HG02588 (cell line): Measurements from ENCODE around the gene SLC16A9.

ENCODE experiments used
- ATAC-seq: cut with Tn5 transposase; IDR thresholded peaks from one replicate; pipeline ENCODE4 v1.9.1; 2021; ENCODE audit warnings: mild to moderate bottlenecking, moderate library complexity; ENCODE audit not compliant: unreplicated experiment

Gene SLC16A9

DNA sequence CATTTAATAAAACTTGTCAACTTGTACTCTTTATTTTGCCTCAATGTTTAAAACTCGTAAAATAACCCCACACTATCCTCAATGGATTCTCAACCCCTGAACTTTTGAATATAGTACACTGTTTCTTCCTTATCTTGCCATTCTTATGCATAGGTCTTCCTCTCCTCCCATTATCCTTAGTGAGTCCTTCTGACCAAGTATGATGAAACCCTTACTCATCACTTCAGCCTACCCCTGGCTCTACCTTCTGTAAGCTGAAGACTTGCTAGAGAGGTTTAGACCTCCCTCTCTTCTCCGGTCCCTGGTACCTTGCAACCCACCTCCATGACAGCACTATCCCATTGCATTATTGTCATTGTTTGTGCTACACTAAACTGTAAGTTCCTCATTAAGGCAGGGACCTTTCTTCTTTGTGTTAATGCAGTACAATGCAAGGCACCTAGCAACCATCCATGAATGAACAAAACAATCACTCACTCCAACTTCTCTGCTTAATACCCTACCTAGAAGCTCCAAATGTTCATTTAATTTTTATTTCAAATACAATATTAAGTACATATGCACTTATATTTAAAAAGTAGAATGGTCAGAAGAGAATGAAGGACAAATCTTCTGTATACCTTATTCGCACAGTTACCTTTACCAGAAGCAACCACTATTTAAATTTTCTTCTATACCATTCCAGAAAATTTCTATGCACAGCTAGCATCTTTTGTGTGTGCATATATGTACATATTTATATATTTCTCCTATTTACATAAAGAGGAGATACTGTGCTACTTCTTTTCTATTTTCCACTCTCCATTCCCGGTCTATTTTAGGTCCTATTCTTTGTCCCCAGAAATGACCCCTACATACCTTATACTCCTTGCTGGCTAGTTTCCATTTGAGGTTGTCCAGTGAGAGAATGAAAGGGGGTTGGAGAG lies 77.5 kb downstream of the SLC16A9 start:
- ATAC-seq: no peak

DNA sequence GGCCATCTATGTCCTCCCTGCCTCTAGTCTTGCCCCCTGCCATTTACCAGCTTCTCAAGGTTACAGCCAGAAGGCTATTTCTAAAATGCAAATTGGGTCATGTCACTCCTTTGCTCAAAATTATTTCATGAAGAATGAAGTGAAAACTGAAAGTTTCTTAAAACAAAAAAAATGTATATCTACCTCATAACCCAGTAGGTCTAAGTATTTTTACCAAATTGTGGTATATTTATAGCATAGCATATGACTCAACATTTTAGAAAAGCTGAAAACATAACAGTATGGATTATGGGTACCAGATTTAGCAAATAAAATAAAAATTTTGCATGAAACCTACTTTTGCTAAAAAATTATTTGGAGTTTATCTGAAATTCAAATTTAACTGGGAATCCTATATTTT lies 78.4 kb downstream of the SLC16A9 start:
- no peak for ATAC-seq

DNA sequence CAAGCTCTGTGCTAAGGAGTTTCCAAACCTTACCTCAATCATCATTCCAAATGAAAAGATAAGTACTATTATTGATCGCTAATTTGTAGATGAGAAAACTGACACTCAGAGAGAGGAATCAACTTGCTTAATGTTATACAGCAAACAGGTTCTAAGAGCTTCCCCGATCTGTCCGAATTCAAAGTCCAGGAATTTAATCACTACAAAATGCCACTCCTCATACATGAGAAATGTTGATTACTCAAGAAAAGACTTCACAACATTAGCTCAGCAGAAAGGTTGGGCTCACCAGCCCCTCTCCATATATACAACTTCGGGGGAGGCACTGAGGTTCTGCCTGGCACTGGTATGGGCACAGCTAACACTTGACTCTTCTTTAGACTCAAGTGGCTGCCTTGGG lies 80.7 kb downstream of the SLC16A9 start:
- no peak for ATAC-seq

DNA sequence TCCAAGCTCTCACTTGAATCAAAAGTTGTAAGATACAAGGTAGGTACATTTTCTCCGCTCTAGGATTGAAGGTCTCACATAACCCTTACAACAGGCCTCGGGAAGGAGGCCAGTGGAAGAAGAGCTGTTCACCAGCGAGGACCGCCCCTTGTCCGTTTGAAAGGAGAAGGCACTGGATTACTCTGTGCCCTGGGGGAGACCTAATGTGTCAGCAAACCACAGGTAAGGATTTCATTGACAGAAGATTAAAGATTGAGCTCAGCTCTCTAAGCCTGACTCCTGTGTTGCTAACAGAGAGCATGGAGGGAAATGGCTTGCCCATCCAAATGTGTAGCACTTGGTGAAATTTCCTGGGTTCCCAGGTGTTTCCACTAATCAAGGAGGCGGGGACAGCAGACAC lies 81.2 kb downstream of the SLC16A9 start:
- no peak for ATAC-seq

DNA sequence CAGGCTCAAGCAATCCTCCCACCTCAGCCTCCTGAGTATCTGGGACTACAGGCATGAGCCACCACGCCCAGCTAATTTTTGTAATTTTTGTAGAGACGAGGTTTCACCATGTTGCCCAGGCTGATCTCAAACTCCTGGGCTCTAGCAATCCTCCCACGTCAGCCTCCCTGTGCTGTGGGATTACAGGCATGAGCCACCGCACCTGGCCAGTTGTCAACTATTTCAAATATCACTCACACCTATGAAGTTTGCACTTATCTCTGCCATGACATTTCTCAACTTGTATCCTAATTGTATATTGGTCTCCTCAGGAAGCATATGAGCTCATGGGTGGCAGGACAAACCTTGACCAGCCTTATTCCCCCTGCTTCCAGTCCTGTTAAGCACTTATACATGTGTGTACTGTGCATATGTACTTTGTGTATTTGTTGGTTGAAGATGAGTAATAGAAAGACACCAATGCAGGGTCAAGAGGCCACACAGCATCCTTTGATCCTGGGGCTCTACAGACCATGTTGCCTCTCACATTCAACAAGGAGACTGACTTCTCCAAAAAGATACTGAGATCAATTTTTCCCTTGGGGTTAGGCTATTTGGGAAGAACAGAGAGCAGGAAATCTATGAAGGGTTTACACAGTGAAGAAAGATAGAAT lies 82.2 kb downstream of the SLC16A9 start:
- ATAC-seq: no peak

DNA sequence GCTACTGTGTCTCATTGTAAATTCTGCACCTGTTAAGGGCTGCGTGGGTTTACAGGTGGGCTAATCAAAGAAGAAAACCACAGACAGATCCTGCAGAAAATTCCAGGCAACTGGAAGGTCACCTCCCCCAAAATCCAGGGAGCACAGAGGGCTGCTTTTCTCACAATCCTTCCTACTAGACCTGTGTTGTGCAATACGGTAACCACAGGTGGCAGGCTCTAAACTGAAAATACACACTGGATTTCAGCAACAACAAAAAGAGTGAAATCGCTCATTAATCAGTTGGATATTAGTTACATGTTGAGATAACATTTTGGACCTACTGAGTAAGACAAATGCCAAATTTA lies 83.2 kb downstream of the SLC16A9 start:
- no peak for ATAC-seq

DNA sequence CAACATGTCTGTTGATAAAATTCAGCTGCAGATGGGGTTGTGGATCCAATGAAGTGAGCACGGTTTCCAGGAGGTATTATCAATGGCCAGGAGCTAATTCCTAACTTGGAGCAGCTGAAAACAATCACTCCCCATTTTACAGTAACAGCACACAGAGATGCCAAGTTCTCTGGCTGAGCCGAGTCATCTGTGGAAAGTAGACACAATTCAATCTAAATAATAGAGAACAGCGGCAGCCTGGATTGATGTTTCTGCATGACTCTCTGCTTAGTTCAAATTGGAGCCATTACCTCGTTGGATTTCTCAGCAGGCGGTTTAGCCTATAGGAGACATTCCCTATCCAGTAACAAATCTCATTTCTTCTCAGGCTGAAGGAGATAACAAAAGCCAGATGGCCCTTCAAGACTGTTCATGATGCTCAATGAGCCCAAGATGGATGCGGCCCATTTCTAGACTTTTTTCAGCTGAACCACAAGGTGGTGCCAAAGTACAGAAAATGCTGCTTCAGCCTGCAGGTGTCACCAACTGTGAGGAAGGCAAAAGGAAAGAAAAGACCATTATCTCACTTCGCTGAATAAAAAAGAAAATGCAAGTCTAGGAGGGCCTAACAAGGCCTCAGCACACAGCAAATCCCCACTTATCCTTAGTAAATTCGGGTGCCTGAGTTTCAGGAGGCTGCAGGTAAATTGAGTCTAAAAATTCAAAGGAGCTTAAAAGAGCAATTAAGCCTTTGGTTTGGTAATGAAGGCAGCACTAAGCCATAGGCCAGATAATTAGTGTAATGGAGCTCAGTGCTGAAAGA lies 83.7 kb downstream of the SLC16A9 start:
- ATAC-seq: peak; percentile 88

DNA sequence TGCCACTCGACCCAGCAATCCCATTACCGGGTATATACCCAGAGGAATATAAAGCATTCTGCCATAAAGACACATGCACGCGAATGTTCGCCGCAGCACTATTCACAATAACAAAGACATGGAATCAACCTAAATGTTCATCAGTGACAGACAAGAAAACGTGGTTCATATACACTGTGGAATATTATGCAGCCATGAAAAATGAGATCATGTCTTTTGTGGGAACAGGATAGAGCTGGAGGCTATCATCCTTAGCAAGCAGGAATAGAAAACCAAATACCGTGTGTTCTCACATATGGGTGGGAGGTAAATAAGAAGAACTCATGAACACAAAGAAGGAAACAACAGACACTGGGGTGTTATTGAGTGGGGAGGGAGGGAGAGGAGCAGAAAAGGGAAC lies 84.7 kb downstream of the SLC16A9 start:
- ATAC-seq: no peak

DNA sequence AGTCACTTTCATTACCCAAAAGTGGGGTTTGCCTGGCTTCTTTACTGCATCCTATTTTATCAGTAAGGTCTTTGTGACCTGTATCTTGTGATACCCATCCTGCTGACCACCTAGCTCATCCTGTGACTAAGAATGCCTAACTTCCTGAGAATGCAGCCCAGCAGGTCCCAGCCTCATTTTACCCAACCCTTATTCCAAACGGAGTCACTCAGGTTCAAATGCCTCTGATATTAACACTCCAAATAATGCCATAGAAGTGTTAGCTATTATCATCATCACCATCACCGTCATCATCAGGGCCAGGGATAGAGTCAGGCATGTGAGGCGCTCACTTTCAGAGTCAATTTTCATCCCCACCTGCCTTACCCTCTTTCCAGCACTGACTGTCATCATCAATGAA lies 85.5 kb downstream of the SLC16A9 start:
- no peak for ATAC-seq

DNA sequence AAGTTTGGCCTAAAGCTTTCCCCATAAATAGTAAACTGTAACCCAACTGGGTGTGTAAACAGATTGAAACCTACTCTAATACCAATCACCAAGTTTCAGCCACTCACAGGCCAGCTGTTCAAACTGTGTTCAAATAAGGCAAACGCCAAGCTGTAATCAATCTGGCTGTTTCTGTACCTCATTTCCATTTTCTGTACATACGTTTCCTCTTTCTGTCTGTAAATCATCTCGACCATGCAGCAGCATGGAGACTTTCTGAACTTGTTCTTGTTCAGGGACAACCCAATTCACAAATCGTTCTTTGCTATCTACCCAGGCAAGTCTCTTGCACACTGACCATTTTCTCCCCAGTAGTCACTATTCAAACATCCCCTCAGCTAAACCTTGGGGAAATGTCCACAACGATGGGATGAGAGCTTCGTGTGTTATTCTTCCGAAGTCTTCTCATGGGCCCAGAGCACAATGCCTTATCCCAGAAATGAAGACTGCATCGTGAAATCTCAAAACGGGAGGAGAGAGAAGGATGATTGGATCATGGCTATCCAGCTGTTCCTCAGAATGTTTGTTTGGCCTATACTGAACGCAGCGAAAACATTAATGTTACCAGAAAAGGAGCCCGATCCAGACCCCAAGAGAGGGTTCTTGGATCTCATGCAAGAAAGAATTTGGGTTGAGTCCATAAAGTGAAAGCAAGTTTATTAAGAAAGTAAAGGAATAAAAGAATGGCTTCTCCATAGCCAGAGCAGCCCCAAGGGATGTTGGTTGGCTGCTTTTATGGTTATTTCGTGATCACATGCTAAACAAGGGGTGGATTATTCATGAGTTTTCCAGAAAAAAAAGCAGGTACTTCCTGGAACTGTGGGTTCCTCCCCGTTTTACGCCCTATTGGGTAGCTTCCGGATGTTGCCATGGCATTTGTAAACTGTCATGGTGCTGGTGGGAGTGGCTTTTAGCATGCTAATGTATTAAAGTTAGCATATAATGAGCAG lies 86.2 kb downstream of the SLC16A9 start:
- ATAC-seq: no peak

DNA sequence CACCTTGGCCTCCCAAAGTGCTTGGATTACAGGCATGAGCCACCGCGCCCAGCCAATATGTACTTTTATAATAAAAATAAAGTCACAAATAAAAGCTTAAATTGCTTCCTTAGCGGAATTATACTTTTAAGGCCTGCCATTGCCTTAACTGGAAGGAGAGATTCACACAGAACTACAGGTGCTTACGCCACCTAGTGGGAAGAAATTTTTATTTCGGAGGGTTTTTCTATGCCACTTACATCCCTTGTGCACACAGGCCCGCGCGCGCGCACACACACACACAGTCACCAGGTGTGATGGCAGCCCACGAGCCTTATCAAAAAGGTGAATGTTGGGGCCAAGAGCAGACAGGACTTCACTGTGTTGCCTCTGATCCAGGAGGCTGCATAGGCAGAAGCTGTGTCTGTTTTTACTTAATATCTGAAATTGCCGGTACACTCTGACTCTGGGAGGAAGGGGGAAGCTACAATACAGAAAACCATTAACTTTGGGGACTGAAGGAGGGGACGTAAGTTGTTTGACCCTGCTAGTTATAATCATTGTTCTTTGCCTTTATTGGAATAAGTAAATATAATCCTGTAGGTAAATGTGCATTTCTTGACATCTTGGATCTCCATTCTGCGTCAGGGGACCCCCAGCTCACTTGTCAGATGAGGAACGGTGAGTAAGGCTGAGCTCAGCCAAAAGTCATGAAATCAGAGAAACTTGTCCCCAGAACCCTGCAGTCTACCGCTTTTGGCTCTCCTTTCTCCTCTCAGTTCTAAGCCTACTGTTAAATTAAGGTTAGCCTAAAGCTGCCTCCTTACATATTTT lies 87.1 kb downstream of the SLC16A9 start:
- ATAC-seq: no peak

DNA sequence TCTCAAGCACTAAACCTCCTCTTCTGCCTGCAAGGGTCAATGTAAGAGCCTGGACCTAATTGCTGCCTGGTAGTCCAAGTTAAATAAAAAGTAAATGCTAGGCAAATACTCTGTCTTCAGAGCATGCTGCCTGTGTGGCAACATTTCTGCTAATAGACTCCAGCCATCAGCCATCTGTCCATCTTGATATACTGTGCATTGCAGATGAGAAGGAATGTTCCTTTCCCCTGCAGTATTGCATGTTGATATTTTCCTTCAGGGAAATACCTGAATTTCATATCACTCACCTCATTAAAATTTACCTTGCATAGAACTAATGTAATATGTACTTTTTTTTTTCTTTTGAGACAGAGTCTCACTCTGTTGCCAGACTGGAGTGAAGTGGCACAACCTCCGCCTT lies 87.9 kb downstream of the SLC16A9 start:
- ATAC-seq: no peak

DNA sequence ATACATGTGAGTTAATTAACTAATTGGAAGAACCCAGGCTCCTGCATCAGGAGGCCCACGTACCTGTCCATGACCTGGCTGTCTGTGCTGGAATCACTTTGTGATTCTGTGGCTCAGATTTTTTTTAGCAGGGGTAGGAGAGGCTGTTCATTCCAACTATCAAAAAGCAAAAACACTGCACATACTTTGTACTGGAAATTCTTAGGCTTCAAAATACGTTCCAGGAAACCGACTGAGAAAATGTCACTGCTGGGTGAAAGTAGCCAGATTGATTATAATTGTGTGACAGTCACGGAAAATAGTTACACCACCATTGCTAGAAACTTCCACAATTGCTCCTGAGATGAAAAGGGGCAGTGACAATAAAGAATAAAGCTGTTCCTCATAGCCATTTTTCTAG lies 91.0 kb downstream of the SLC16A9 start:
- no peak for ATAC-seq

DNA sequence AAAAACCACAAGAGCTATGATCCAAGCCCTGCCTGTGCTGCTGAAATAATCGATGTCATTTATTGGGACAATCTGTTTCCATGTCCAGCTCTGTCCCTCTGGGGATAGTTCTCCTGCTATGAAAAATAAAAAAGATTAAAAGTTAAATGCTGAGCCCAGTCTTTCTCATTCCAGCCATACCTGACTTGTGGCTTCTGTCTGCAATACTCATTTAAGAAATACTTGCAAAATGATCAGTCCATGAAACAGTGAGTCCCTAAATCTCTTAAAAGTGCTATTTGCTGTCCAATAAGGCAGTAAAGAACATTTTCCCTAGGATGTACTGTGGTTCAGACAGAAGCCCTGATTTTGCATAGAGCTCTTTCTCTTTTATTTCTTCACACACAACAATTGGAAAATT lies 91.7 kb downstream of the SLC16A9 start:
- no peak for ATAC-seq

DNA sequence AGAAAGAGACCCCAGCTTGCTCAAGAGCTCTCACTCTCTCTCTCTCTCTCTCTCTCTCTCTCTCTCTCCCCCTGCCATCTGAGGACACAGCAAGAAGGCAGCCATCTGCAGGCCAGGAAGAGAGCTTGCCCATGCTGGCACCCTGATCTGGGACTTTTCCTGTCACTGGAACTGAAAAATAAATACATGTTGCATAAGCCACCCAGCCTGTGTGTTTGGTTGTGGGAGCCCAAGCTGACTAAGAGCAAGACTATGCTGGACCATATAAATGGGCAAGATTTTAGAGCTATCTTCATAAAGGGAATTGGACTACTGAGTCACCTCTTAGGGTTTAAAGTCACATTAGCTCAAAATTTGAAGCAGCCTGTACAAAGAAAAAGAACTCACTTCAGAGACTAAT lies 98.6 kb downstream of the SLC16A9 start:
- ATAC-seq: no peak

DNA sequence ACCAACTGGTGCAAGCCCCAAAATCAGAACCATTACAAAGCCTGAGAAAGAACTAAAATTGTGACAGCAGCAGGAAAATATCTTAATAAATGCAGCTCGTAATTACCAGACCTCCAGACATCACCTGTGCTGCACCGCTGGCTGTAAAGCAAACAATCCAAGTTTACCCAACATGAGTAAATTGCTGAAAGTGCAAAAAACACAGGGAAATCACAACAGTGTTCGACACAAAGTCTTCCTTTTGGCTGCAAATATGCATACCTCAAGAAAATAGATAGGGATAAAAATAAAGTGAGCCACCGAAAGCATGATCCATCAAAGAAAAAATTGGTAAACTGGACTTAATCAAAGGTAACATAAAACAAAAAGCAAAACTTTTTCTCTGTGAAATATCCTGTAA lies 101.7 kb downstream of the SLC16A9 start:
- ATAC-seq: no peak

DNA sequence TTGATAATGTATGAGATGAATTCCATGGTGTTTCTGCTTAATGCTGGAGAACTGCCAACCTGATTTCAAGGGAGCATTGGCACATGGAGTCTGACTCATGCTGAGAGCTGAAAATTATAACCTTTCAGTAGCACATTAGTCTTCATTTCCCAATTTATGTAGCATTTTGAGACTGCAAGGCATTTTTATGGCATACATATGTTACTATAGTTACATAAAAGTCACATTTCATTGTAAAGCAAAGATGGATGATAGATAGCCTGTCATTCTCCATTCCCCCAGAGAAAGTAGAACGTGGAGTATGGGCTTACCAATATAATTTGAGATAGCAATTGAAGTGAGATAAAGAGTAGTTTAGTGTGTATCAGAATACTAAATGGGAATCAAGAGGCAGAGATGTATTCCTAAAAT lies 103.1 kb downstream of the SLC16A9 start:
- no peak for ATAC-seq

DNA sequence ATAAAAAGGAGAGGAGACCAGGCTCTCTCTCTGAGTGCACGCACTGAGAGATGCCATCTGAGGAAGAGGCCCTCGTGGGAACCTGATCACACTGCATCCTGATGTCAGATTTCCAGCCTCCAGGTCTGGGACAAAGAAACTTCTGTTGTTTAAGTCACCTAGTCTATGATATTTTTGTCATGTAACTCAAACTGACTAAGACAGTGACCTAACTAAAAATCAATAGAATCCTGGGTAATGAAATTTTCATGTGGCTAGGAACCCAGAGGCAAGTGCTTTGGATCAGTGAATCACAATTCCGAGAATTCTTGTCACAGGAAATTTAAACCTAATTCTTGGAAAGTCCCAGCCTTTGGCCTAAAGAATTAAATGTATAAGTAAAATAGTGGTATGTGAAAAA lies 107.7 kb downstream of the SLC16A9 start:
- no peak for ATAC-seq
